ENCODE measurements around the gene TUBGCP6. TPM values are rescaled to one million over a fixed set of nuclear protein-coding genes. Genes with fewer than 3 reads are reported as not detected.

TUBGCP6 gene
- total RNA-seq, 1 donor from 2014 or later = 17.2 TPM

GRCh38 chr22:50229370-50229769, 15.5 kb downstream of the TUBGCP6 start:
- no peak overlapping the region for H3K9ac ChIP-seq (ENCODE audit: low read depth in 1 of 3, low read length in 3 of 3)
- no peaks in the 10 kb centered on the region for H3K4me1 ChIP-seq (ENCODE audit: control insufficient read depth in 3 of 3, insufficient read depth in 3 of 3, low read length in 3 of 3)
- peaks cover 38 to 55% (median 43%) of the 10 kb centered on the region in 3 donors for H3K36me3 ChIP-seq (ENCODE audit: control insufficient read depth in 3 of 3, insufficient read depth in 3 of 3, low read length in 3 of 3)
- H3K27ac ChIP-seq (ENCODE audit: low read depth, low read length) = no peak overlapping the region
- no peaks in the 10 kb centered on the region for H3K9me3 ChIP-seq (ENCODE audit: control insufficient read depth in 3 of 3, low read length in 3 of 3)
- no peaks in the 10 kb centered on the region for H3K27me3 ChIP-seq (ENCODE audit: control insufficient read depth in 3 of 3, insufficient read depth in 3 of 3, low read length in 3 of 3)
- no peak overlapping the region for H3K4me3 ChIP-seq (ENCODE audit: low read length in 3 of 3)

GRCh38 chr22:50228366-50228765, 16.5 kb downstream of the TUBGCP6 start:
- Histone ChIP-seq H3K27me3 (ENCODE audit: control insufficient read depth in 3 of 3, insufficient read depth in 3 of 3, low read length in 3 of 3) (no peaks in the 10 kb centered on the region), H3K4me3 (ENCODE audit: low read length in 3 of 3) (no peak overlapping the region), H3K4me1 (ENCODE audit: control insufficient read depth in 3 of 3, insufficient read depth in 3 of 3, low read length in 3 of 3) (no peaks in the 10 kb centered on the region), H3K9ac (ENCODE audit: low read depth in 1 of 3, low read length in 3 of 3) (no peak overlapping the region), H3K9me3 (ENCODE audit: control insufficient read depth in 3 of 3, low read length in 3 of 3) (no peaks in the 10 kb centered on the region), H3K36me3 (ENCODE audit: control insufficient read depth in 3 of 3, insufficient read depth in 3 of 3, low read length in 3 of 3) (peaks cover 46 to 57% (median 50%) of the 10 kb centered on the region in 3 donors), H3K27ac (ENCODE audit: low read depth, low read length) (no peak overlapping the region)

GRCh38 chr22:50227579-50228215, 17.1 kb downstream of the TUBGCP6 start:
- Histone ChIP-seq H3K27ac (ENCODE audit: low read depth, low read length) (no peak overlapping the region), H3K36me3 (ENCODE audit: control insufficient read depth in 3 of 3, insufficient read depth in 3 of 3, low read length in 3 of 3) (peaks cover 50 to 60% (median 51%) of the 10 kb centered on the region in 3 donors), H3K9me3 (ENCODE audit: control insufficient read depth in 3 of 3, low read length in 3 of 3) (no peaks in the 10 kb centered on the region), H3K27me3 (ENCODE audit: control insufficient read depth in 3 of 3, insufficient read depth in 3 of 3, low read length in 3 of 3) (no peaks in the 10 kb centered on the region), H3K4me1 (ENCODE audit: control insufficient read depth in 3 of 3, insufficient read depth in 3 of 3, low read length in 3 of 3) (no peaks in the 10 kb centered on the region), H3K9ac (ENCODE audit: low read depth in 1 of 3, low read length in 3 of 3) (no peak overlapping the region), H3K4me3 (ENCODE audit: low read length in 3 of 3) (no peak overlapping the region)

- Histone ChIP-seq H3K36me3 (ENCODE audit: control insufficient read depth in 3 of 3, insufficient read depth in 3 of 3, low read length in 3 of 3) (peaks cover 59 to 62% (median 59%) of the 10 kb centered on the region in 3 donors), H3K9me3 (ENCODE audit: control insufficient read depth in 3 of 3, low read length in 3 of 3) (no peaks in the 10 kb centered on the region), H3K4me1 (ENCODE audit: control insufficient read depth in 3 of 3, insufficient read depth in 3 of 3, low read length in 3 of 3) (no peaks in the 10 kb centered on the region), H3K4me3 (ENCODE audit: low read length in 3 of 3) (no peak overlapping the region), H3K27me3 (ENCODE audit: control insufficient read depth in 3 of 3, insufficient read depth in 3 of 3, low read length in 3 of 3) (no peaks in the 10 kb centered on the region), H3K9ac (ENCODE audit: low read depth in 1 of 3, low read length in 3 of 3) (no peak overlapping the region), H3K27ac (ENCODE audit: low read depth, low read length) (no peak overlapping the region)
Measured at GRCh38 chr22:50226875-50227165, 18.0 kb downstream of the TUBGCP6 start.

- H3K4me3 ChIP-seq (ENCODE audit: low read length in 3 of 3) = no peak overlapping the region
- H3K27ac ChIP-seq (ENCODE audit: low read depth, low read length) = no peak overlapping the region
- peaks cover 64 to 68% (median 64%) of the 10 kb centered on the region in 3 donors for H3K36me3 ChIP-seq (ENCODE audit: control insufficient read depth in 3 of 3, insufficient read depth in 3 of 3, low read length in 3 of 3)
- no peaks in the 10 kb centered on the region for H3K27me3 ChIP-seq (ENCODE audit: control insufficient read depth in 3 of 3, insufficient read depth in 3 of 3, low read length in 3 of 3)
- H3K4me1 ChIP-seq (ENCODE audit: control insufficient read depth in 3 of 3, insufficient read depth in 3 of 3, low read length in 3 of 3) = no peaks in the 10 kb centered on the region
- H3K9me3 ChIP-seq (ENCODE audit: control insufficient read depth in 3 of 3, low read length in 3 of 3) = no peaks in the 10 kb centered on the region
- no peak overlapping the region for H3K9ac ChIP-seq (ENCODE audit: low read depth in 1 of 3, low read length in 3 of 3)
Measured at GRCh38 chr22:50226063-50226874, 18.6 kb downstream of the TUBGCP6 start.

GRCh38 chr22:50225200-50225969, 19.4 kb downstream of the TUBGCP6 start:
- H3K9me3 ChIP-seq (ENCODE audit: control insufficient read depth in 3 of 3, low read length in 3 of 3) = no peaks in the 10 kb centered on the region
- no peaks in the 10 kb centered on the region for H3K27me3 ChIP-seq (ENCODE audit: control insufficient read depth in 3 of 3, insufficient read depth in 3 of 3, low read length in 3 of 3)
- H3K4me3 ChIP-seq (ENCODE audit: low read length in 3 of 3) = no peak overlapping the region
- H3K9ac ChIP-seq (ENCODE audit: low read depth in 1 of 3, low read length in 3 of 3) = no peak overlapping the region
- H3K27ac ChIP-seq (ENCODE audit: low read depth, low read length) = no peak overlapping the region
- no peaks in the 10 kb centered on the region for H3K4me1 ChIP-seq (ENCODE audit: control insufficient read depth in 3 of 3, insufficient read depth in 3 of 3, low read length in 3 of 3)
- H3K36me3 ChIP-seq (ENCODE audit: control insufficient read depth in 3 of 3, insufficient read depth in 3 of 3, low read length in 3 of 3) = peaks cover 73 to 76% (median 73%) of the 10 kb centered on the region in 3 donors

GRCh38 chr22:50224071-50224470, 20.8 kb downstream of the TUBGCP6 start:
- H3K36me3 ChIP-seq (ENCODE audit: control insufficient read depth in 3 of 3, insufficient read depth in 3 of 3, low read length in 3 of 3) = peaks cover 67 to 79% (median 77%) of the 10 kb centered on the region in 3 donors
- H3K4me3 ChIP-seq (ENCODE audit: low read length in 3 of 3) = no peak overlapping the region
- H3K9me3 ChIP-seq (ENCODE audit: control insufficient read depth in 3 of 3, low read length in 3 of 3) = no peaks in the 10 kb centered on the region
- H3K4me1 ChIP-seq (ENCODE audit: control insufficient read depth in 3 of 3, insufficient read depth in 3 of 3, low read length in 3 of 3) = peaks cover 0 to 5% (median 4%) of the 10 kb centered on the region in 3 donors
- no peaks in the 10 kb centered on the region for H3K27me3 ChIP-seq (ENCODE audit: control insufficient read depth in 3 of 3, insufficient read depth in 3 of 3, low read length in 3 of 3)
- H3K9ac ChIP-seq (ENCODE audit: low read depth in 1 of 3, low read length in 3 of 3) = no peak overlapping the region
- no peak overlapping the region for H3K27ac ChIP-seq (ENCODE audit: low read depth, low read length)

GRCh38 chr22:50222508-50222907, 22.3 kb downstream of the TUBGCP6 start:
- Histone ChIP-seq H3K36me3 (ENCODE audit: control insufficient read depth in 3 of 3, insufficient read depth in 3 of 3, low read length in 3 of 3) (peaks cover 70 to 85% (median 82%) of the 10 kb centered on the region in 3 donors), H3K27me3 (ENCODE audit: control insufficient read depth in 3 of 3, insufficient read depth in 3 of 3, low read length in 3 of 3) (no peaks in the 10 kb centered on the region), H3K9me3 (ENCODE audit: control insufficient read depth in 3 of 3, low read length in 3 of 3) (no peaks in the 10 kb centered on the region), H3K27ac (ENCODE audit: low read depth, low read length) (no peak overlapping the region), H3K9ac (ENCODE audit: low read depth in 1 of 3, low read length in 3 of 3) (no peak overlapping the region), H3K4me3 (ENCODE audit: low read length in 3 of 3) (no peak overlapping the region), H3K4me1 (ENCODE audit: control insufficient read depth in 3 of 3, insufficient read depth in 3 of 3, low read length in 3 of 3) (peaks cover 0 to 10% (median 4%) of the 10 kb centered on the region in 3 donors)

- no peak overlapping the region for H3K27ac ChIP-seq (ENCODE audit: low read depth, low read length)
- H3K4me1 ChIP-seq (ENCODE audit: control insufficient read depth in 3 of 3, insufficient read depth in 3 of 3, low read length in 3 of 3) = peaks cover 0 to 10% (median 4%) of the 10 kb centered on the region in 3 donors
- H3K9me3 ChIP-seq (ENCODE audit: control insufficient read depth in 3 of 3, low read length in 3 of 3) = no peaks in the 10 kb centered on the region
- no peak overlapping the region for H3K4me3 ChIP-seq (ENCODE audit: low read length in 3 of 3)
- no peak overlapping the region for H3K9ac ChIP-seq (ENCODE audit: low read depth in 1 of 3, low read length in 3 of 3)
- H3K27me3 ChIP-seq (ENCODE audit: control insufficient read depth in 3 of 3, insufficient read depth in 3 of 3, low read length in 3 of 3) = no peaks in the 10 kb centered on the region
- H3K36me3 ChIP-seq (ENCODE audit: control insufficient read depth in 3 of 3, insufficient read depth in 3 of 3, low read length in 3 of 3) = peaks cover 74 to 88% (median 83%) of the 10 kb centered on the region in 3 donors
Measured at GRCh38 chr22:50221410-50222300, 23.2 kb downstream of the TUBGCP6 start.
